ENCODE results near the gene ZNF519.

DNA sequence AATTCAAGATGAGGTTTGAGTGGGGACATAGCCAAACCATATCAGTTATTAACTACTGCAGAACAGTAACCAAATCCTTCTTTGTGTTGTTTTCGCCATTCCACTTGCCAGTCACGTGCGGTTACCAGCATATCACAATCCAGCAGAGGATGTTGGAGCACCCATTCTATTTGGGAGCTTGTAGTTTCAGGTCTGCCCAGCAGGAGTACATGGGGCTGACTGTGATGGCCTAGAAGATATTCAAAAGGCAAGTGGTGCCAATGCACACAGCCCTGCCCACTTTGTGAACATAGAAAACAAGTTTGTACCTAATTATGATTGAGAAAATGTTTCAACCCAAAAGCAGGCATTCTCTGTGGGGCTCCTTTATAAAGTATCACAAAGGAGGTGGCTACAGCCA lies 57.0 kb downstream of the ZNF519 start:
- TF ChIP-seq, protein P1, sequence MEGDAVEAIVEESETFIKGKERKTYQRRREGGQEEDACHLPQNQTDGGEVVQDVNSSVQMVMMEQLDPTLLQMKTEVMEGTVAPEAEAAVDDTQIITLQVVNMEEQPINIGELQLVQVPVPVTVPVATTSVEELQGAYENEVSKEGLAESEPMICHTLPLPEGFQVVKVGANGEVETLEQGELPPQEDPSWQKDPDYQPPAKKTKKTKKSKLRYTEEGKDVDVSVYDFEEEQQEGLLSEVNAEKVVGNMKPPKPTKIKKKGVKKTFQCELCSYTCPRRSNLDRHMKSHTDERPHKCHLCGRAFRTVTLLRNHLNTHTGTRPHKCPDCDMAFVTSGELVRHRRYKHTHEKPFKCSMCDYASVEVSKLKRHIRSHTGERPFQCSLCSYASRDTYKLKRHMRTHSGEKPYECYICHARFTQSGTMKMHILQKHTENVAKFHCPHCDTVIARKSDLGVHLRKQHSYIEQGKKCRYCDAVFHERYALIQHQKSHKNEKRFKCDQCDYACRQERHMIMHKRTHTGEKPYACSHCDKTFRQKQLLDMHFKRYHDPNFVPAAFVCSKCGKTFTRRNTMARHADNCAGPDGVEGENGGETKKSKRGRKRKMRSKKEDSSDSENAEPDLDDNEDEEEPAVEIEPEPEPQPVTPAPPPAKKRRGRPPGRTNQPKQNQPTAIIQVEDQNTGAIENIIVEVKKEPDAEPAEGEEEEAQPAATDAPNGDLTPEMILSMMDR (IDR thresholded peaks at IDR 0.05) = no peak
- TF ChIP-seq POLR2AphosphoS5 (IDR thresholded peaks at IDR 0.05) = no peak
- no peak for TF ChIP-seq POLR2A (IDR thresholded peaks at IDR 0.05)

Data from prostate gland (tissue), 2 donors.